HCT116 (cell line): ENCODE data around the gene SPINT2. TPM values are rescaled to one million over a fixed set of nuclear protein-coding genes. Genes with fewer than 3 reads are reported as not detected.
A peak's percentile ranks its signal among the peaks of the same experiment; 100 is the strongest.

ENCODE experiments used
- ATAC-seq: fragments of 200-7000 bp; cut with Tn5 transposase; 2 replicates; pipeline ENCODE4 v1.9.1; 2020; ENCODE audit warnings: mild to moderate bottlenecking, moderate library complexity
- BruUV-seq: library from RNA; stranded (reverse); fragments of 400-500 nt; replicated peaks from 2 replicates; lab custom pipeline; 2021; lab: Mats Ljungman, UMichigan
- CTCF ChIA-PET: fragments of 300-600 bp; sonication (Branson Sonifier 250); formaldehyde crosslinking; loops from one replicate; lab custom pipeline; 2021; ENCODE audit warnings: antibody characterized with exemption; lab: Charles Lee
- POLR2A ChIA-PET: fragments of 300-600, 350-600 bp; sonication (Branson Sonifier 250); formaldehyde crosslinking; loops from one replicate; lab custom pipeline; 2021; ENCODE audit warnings: antibody characterized with exemption; lab: Charles Lee
- RAD21 ChIA-PET, 2 experiments: fragments of 300-600 bp; sonication (Branson Sonifier 250); formaldehyde crosslinking; loops; one replicate each; lab custom pipeline; 2023; ENCODE audit warnings: low total read pairs in 2 of 2; ENCODE audit not compliant: uncharacterized antibody in 2 of 2, unreplicated experiment in 2 of 2, low non-redundant PET in 1 of 2; lab: Charles Lee
- DNase-seq: peaks from one replicate; pipeline ENCODE4 v3.0.0-alpha.2; 2010; ENCODE audit warnings: low read depth, low spot score
- H2AFZ ChIP-seq: fragments of 200-600 bp; shearing (Covaris generic), sonication (generic); 2 replicates; pipeline ENCODE4 v1.6.1; 2017; ENCODE audit warnings: low read depth, mixed run types, mixed read lengths, antibody characterized with exemption, low read length; ENCODE audit not compliant: poor library complexity, severe bottlenecking
- H3K27ac ChIP-seq: 2 replicates; pipeline ENCODE4 v1.5.1; 2012; ENCODE audit warnings: low read depth, low read length
- H3K27me3 ChIP-seq: fragments of 200-600 bp; sonication (generic); 2 replicates; pipeline ENCODE4 v1.6.1; 2016; ENCODE audit warnings: mixed run types, low read length, mixed read lengths; ENCODE audit not compliant: insufficient read depth
- H3K36me3 ChIP-seq, 2 experiments: fragments of 200-500 bp in 1 of 2; fragments of 200-600 bp in 1 of 2; sonication (Bioruptor generic) in 1 of 2; sonication (generic) in 1 of 2; 2 replicates each; pipeline versions ENCODE4 v1.5.1 to v1.6.1; 2014 to 2016; ENCODE audit warnings: low read length in 2 of 2, inconsistent platforms in 1 of 2, mixed read lengths in 1 of 2, mixed run types in 1 of 2; ENCODE audit not compliant: insufficient read depth in 2 of 2, control insufficient read depth in 1 of 2
- H3K4me1 ChIP-seq, 2 experiments: fragments of 200-600 bp in 1 of 2; sonication (generic) in 1 of 2; 2 replicates each; pipeline versions ENCODE4 v1.5.1 to v1.6.1; 2012 to 2017; ENCODE audit warnings: low read length in 2 of 2, inconsistent platforms in 1 of 2, mild to moderate bottlenecking in 1 of 2, mixed read lengths in 1 of 2, mixed run types in 1 of 2, moderate library complexity in 1 of 2; ENCODE audit not compliant: insufficient read depth in 2 of 2, control insufficient read depth in 1 of 2
- H3K4me2 ChIP-seq: fragments of 200-600 bp; sonication (generic); 2 replicates; pipeline ENCODE4 v1.6.1; 2017; ENCODE audit warnings: mixed run types, low read length, mixed read lengths
- H3K4me3 ChIP-seq, 2 experiments: fragments of 200-600 bp in 1 of 2; sonication (generic) in 1 of 2; replicated peaks in 1 of 2; 2 replicates each; pipeline ENCODE4 v1.5.1; 2011 to 2016; ENCODE audit warnings: low read length in 2 of 2, control low read depth in 1 of 2, low read depth in 1 of 2, mild to moderate bottlenecking in 1 of 2, mixed read lengths in 1 of 2, mixed run types in 1 of 2
- H3K79me2 ChIP-seq: fragments of 200-600 bp; sonication (generic); 2 replicates; pipeline ENCODE4 v1.6.1; 2017; ENCODE audit warnings: mild to moderate bottlenecking, mixed run types, low read length, moderate library complexity, mixed read lengths; ENCODE audit not compliant: insufficient read depth
- H3K9ac ChIP-seq: fragments of 200-600 bp; sonication (generic); 2 replicates; pipeline ENCODE4 v1.6.1; 2016; ENCODE audit warnings: low read length, mixed read lengths
- H3K9me2 ChIP-seq: fragments of 200-600 bp; sonication (generic), shearing (Covaris generic); 2 replicates; pipeline ENCODE4 v1.6.1; 2017; ENCODE audit warnings: mixed run types, mild to moderate bottlenecking, moderate library complexity; ENCODE audit not compliant: insufficient read depth
- H3K9me3 ChIP-seq, 2 experiments: fragments of 200-500 bp in 1 of 2; fragments of 200-600 bp in 1 of 2; sonication (Bioruptor generic) in 1 of 2; sonication (generic) in 1 of 2; 2 replicates each; pipeline ENCODE4 v1.6.1; 2014 to 2017; ENCODE audit warnings: low read length in 2 of 2, mixed read lengths in 2 of 2, inconsistent platforms in 1 of 2, low read depth in 1 of 2, mild to moderate bottlenecking in 1 of 2, mixed run types in 1 of 2, moderate library complexity in 1 of 2; ENCODE audit not compliant: control insufficient read depth in 1 of 2, insufficient read depth in 1 of 2
- H4K20me1 ChIP-seq: fragments of 200-600 bp; sonication (generic), shearing (Covaris generic); 2 replicates; pipeline ENCODE4 v1.6.1; 2017; ENCODE audit warnings: mixed run types, mild to moderate bottlenecking, moderate library complexity; ENCODE audit not compliant: insufficient read depth
- ATF3 ChIP-seq: IDR thresholded peaks from 2 replicates; pipeline ENCODE4 v1.6.1; 2012
- CTCF ChIP-seq, 3 experiments: fragments of 200-600 bp in 1 of 3; sonication (generic) in 1 of 3; IDR thresholded peaks in 2 of 3; conservative IDR thresholded peaks in 1 of 3; 2 replicates each; pipeline ENCODE4 v1.5.1; 2012 to 2017; ENCODE audit warnings: low read depth in 2 of 3, low read length in 2 of 3, antibody characterized with exemption in 1 of 3, borderline replicate concordance in 1 of 3, control low read depth in 1 of 3, mild to moderate bottlenecking in 1 of 3, mixed read lengths in 1 of 3, mixed run types in 1 of 3, moderate library complexity in 1 of 3; ENCODE audit not compliant: insufficient read depth in 1 of 3
- ELF1 ChIP-seq: IDR thresholded peaks from 2 replicates; pipeline ENCODE4 v1.6.1; 2012; ENCODE audit warnings: low read depth, borderline replicate concordance
- EZH2phosphoT487 ChIP-seq: fragments of 200-600 bp; IDR thresholded peaks from 2 replicates; pipeline ENCODE4 v1.6.1; 2018; ENCODE audit warnings: antibody characterized with exemption, borderline replicate concordance
- JUND ChIP-seq: IDR thresholded peaks from 2 replicates; pipeline ENCODE4 v1.6.1; 2012
- MAX ChIP-seq: IDR thresholded peaks from 2 replicates; pipeline ENCODE4 v1.6.1; 2012
- POLR2A ChIP-seq: IDR thresholded peaks from 2 replicates; pipeline ENCODE4 v1.7.0; 2011; ENCODE audit warnings: borderline replicate concordance; ENCODE audit not compliant: insufficient read depth, insufficient read length; ENCODE audit errors: extremely low read depth
- POLR2AphosphoS5 ChIP-seq: IDR thresholded peaks from 2 replicates; pipeline ENCODE4 v1.6.1; 2011; ENCODE audit warnings: mild to moderate bottlenecking, low read depth, low read length, moderate library complexity
- RAD21 ChIP-seq: IDR thresholded peaks from 2 replicates; pipeline ENCODE4 v1.6.1; 2012; ENCODE audit warnings: low read depth, mild to moderate bottlenecking
- REST ChIP-seq: IDR thresholded peaks from 2 replicates; pipeline ENCODE4 v1.6.1; 2012; ENCODE audit warnings: low read depth
- SIN3A ChIP-seq: IDR thresholded peaks from 2 replicates; pipeline ENCODE4 v1.6.1; 2012; ENCODE audit warnings: low read depth
- SP1 ChIP-seq: IDR thresholded peaks from 2 replicates; pipeline ENCODE4 v1.6.1; 2012; ENCODE audit warnings: low read depth
- SRF ChIP-seq: IDR thresholded peaks from 2 replicates; pipeline ENCODE4 v1.6.1; 2012; ENCODE audit warnings: low read depth
- TCF7L2 ChIP-seq: IDR thresholded peaks from 2 replicates; pipeline ENCODE4 v1.7.0; 2011; ENCODE audit warnings: borderline replicate concordance, inconsistent platforms; ENCODE audit not compliant: insufficient read depth, insufficient read length; ENCODE audit errors: extremely low read depth
- ZBTB33 ChIP-seq: IDR thresholded peaks from 2 replicates; pipeline ENCODE4 v1.6.1; 2011; ENCODE audit warnings: mild to moderate bottlenecking, low read length, moderate library complexity; ENCODE audit not compliant: insufficient replicate concordance; ENCODE audit errors: extremely low read depth
- ZFX ChIP-seq: fragments of 450-650 bp; IDR thresholded peaks from 2 replicates; pipeline ENCODE4 v1.6.1; 2017
- intact Hi-C: fragments of 100-400 bp; cut with micrococcal nuclease; formaldehyde crosslinking; loops from 2 replicates; pipeline ENCODE4 v1.10.0; 2022
- total RNA-seq: library from RNA; stranded (reverse); gene quantifications from one replicate; pipeline ENCODE4 v1.2.1, GENCODE V29; 2021; ENCODE audit not compliant: unreplicated experiment

Gene SPINT2
- total RNA-seq, 1 experiment from 2014 or later: 500 TPM

- ChIA-PET CTCF (interaction anchor here (0.7 to 2.9 kb wide), 11 partner anchors 31 to 433 kb away, joined by 3 to 40 read pairs (median 4); partner anchors contain the start of genes C19orf33, GGN, PSMD8 and SIPA1L3), RAD21 (interaction anchor here (0.5 to 1.6 kb wide), 7 partner anchors 17 to 171 kb away, joined by 3 to 8 read pairs (median 4); partner anchors contain the start of genes PSMD8 (in 2 of the 2) and KCNK6 (in 1 of the 2)), POLR2A (interaction anchor here (0.9 to 1.5 kb wide), 4 partner anchors 16 to 67 kb away, joined by 3 to 8 read pairs (median 4); partner anchors contain the start of genes FAM98C, GGN, KCNK6 and PSMD8)
- H4K20me1 ChIP-seq: no peaks in the 10 kb centered on the region
- intact Hi-C loops: loop anchor here (1.0 kb wide), 3 partner anchors 38 to 102 kb away; partner anchors contain the start of gene PSMD8
- peak overlapping the region; percentile 71 for H3K27ac ChIP-seq
- DNase-seq (peak; percentile 91), ATAC-seq (peak; percentile 81)
- no TSS peak for BruUV-seq
- no peaks in the 10 kb centered on the region for H3K9me3 ChIP-seq
- H3K4me2 ChIP-seq: peak overlapping the region; percentile 84
- no peaks in the 10 kb centered on the region for H3K27me3 ChIP-seq
- H3K36me3 ChIP-seq: no peaks in the 10 kb centered on the region
- H3K79me2 ChIP-seq: no peaks in the 10 kb centered on the region
- peaks cover 8 to 26% of the 10 kb centered on the region in 2 experiments for H3K4me1 ChIP-seq
- peak overlapping the region; percentile 56 for H3K9ac ChIP-seq
- H3K9me2 ChIP-seq: no peaks in the 10 kb centered on the region
- H3K4me3 ChIP-seq: peak overlapping the region; percentile 66 to 77
- TF ChIP-seq SP1 (peak; percentile 27; the same call in 1 of the 2 replicates), POLR2A (no peak), CTCF (IDR thresholded peaks at IDR 0.05 in 2 of 3, conservative IDR thresholded peaks at IDR 0.05 in 1 of 3; ENCODE audit: borderline replicate concordance in 1 of 3, insufficient read depth in 1 of 3, low read depth in 2 of 3, low read length in 2 of 3) (no peak), RAD21 (no peak), ZBTB33 (no peak), ELF1 (no peak), EZH2phosphoT487 (no peak), SRF (no peak), REST (no peak), ATF3 (no peak), MAX (peak; percentile 54; the same call in 1 of the 2 replicates), JUND (no peak), TCF7L2 (no peak), ZFX (no peak), POLR2AphosphoS5 (peak; percentile 41; the same call in 1 of the 2 replicates), SIN3A (no peak)
- H2AFZ ChIP-seq: peak overlapping the region; percentile 5
Measured at GRCh38 chr19:38335949-38336637, 71.7 kb downstream of the SPINT2 start.
